NB4 (cell line): ENCODE measurements around the gene GNB1.
"Not testable (repeated sequence)": the region's sequence is repeated elsewhere in the genome, so short reads cannot be mapped to it uniquely, and the experiment has no call there.

Experiments used
- MAX ChIP-seq: IDR thresholded peaks from 2 replicates; pipeline ENCODE4 v1.6.1; 2011; ENCODE audit warnings: low read depth, low read length
- POLR2A ChIP-seq: IDR thresholded peaks from 2 replicates; pipeline ENCODE4 v1.6.1; 2011; ENCODE audit warnings: mild to moderate bottlenecking; ENCODE audit not compliant: insufficient read length; ENCODE audit errors: extremely low read depth

- TF ChIP-seq MAX, POLR2A: not testable (repeated sequence)
Measured at GRCh38 chr1:1859970-1860697, 30.8 kb downstream of the GNB1 start.
